ENCODE results near the gene WDR83.

WDR83 gene

DNA sequence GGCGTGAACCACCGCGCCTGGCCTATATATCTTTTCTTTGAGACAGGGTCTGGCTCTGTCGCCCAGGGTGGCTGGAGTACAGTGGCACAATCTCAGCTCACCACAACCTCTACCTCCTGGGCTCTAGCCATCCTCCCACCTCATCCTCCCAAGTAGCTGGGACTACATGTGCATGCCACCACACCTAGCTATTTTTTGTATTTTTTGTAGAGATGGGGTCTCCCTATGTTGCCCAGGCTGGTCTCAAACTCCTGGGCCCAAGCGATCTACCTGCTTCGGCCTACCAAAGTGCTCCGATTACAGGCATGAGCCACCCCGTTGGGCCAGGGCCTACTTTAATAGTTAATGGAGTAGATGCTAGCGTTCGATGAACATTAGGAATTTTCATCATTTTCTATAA lies 53.7 kb downstream of the WDR83 start:
- no peak for DNase-seq

DNA sequence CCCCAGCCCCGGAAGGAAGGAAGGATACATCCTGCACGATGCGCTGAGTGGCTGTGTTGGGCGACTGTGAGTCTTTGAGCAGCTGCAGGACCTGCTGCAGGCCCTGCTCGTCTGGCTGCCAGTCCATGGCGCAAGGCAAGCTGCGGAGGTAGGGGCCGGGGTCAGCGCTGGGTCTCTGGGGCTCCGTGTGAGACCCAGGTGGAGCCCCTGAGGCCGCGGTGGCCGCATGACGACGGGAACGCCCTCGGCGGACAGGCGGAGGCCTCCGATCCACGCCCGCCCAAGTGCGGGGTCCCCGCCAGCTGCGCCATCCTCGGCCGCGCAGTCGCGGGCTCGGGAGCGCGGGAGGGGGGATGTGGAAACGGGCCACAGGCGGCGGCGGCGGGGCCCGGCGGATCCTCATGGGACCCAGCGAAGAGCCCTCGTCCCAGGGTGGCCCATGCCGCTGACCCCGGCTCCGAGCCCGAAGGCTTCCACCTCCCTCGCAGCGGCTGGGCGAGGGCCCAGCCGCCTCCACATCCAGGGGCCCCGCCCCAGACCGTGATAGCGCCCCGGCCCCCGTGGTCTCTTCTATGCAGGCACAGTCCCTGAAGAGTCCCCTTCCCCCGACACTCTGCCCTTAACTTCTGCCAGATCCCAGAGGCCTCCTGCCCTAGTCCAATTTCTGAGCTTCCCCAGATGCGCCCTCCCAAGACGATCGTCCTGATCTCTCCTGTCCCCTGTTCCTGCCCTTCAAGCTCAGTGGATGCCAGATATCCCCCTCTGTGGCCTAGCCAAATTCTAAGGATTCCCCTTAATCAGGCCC lies 54.4 kb downstream of the WDR83 start:
- no peak for DNase-seq

DNA sequence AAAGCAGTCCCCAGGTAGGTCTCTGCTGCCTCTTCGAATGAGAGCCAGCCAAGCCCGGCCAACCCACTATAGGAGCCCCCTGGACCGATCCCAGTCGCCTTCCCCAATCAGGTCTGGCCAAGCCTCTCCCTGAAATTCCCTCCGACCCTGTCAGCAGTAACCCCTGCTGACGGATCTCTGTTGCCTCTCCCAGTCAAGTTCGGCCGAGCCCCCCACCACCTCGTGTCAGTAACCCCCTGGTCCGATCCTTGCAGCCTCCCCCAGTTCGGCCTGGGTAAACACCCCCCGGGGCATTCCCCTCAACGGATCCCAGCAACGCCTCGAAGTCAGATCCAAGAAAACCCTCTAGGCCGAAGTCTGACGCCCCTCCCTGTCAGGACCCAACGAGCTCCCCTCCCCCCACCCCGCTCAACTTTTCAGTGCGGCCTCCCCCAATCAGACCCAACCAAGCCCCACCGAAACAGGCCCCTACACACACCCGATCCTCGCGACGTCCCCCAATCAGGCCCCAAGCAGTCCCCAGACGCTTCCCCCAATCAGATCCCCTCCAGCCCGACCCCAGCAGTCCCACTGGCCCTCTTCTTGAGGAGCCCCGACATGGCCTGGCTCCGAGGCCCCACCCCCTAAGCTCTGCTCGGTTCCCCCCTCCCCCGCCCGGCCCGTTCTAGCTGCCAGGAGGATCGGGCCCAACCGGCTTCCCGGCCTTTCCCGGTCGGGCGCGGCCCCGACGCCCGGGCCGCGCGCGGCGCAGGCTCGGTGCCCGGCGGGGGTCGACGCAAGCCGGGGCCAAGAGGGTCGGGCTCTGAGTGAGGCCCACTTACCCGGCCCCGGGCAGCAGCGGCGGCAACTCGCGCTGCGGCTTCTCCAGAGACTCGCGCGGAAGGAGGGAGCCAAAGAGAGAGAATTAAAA lies 55.3 kb downstream of the WDR83 start:
- peak; percentile 49 for DNase-seq

DNA sequence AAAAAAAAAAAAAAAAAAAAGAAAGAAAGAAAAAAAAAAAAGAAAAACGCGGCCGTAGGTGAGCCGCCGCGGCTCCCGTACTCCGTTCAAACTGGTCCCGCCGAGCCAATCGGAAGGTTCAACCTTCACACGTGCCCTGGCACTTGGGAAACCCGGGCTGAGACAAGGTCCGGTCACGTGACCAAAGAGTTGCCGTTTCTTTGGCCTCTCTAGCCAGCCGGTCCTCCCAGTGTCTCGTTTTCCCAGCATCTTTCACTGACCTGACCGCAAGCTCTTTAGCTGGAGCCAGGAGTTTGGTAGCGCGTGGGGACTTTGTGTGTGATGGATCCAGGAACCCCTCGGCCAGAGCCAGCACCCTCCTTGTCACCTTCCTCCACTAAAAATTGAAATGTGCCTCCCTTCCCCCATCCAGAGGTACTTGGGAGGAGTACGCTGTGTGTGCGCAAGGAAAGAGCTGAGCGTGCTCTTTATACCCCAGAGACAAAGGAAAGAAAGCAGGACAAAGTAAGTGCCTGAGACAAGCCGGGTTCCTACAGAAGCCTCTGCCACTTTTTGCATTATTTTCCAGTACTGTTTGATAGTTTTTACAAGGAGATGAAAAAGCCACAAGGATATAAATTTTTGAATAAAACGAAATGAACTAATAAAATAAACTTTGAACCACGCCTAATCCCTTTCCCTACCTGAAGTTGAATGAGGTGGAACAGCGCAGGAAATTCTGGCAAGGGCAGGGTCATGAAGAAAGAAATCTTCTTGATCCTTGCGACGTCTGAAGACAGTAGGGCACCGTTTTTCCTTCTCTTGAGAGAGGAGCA lies 56.2 kb downstream of the WDR83 start:
- peak; percentile 88 for DNase-seq

DNA sequence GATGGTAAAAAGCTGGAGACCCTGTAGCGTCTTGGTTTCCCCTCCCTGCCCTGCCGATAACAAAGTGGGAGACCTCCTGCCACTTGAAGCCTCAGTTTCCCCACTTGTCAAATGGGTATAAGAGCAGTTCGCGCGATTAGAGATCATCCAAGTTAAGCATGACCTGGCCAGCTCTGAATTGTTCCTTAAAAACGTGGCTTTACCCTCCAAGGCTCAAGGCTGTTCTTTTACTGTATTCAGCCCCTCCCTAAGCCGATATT lies 56.7 kb downstream of the WDR83 start:
- no peak for DNase-seq

DNA sequence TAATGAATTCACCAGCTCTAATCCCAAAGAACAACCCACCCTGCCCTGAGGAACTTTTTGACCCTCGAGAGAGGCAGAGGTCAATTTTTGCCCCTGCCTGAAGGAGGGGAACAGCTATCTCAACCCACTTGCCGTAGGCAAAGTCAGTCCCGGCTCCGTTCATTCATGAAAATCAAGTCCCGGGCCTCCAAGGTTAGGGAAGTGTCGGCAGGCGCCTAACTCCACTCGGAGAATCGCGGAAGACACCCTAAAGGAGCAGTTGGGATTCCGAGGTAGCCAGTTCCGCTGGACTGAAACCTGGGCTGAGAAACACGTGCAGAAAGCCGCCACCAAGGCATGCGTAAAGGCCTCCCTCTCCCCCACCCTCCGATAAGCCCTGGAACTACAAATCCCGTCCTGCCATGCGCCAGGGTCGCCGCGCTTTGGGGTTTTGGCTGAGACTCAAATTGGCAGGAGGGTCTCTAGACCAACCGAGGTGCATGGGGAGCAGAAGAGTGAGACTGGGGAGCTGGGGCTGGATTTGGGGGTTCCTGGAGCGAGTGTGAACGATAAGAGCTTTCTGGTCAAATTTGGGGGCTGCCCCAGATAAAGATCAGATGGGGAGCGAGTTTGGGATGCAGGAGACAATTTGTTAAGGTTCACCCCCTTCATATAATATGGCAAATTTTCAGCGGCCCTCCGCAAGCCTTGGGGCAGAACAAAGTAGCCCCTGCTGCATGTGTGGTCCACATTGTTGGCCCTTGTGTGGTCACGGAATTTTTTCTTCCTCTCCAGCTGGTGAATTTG lies 57.2 kb downstream of the WDR83 start, which contains the start of gene TNPO2:
Gene TNPO2, minus strand, starts transcription at position 292 of the 786 bp plus-strand sequence. CDS start 2,955 bp downstream, outside the sequence.
- peak; percentile 19 for DNase-seq

All from effector CD8-positive, alpha-beta T cell (primary cell).